CD4-positive, alpha-beta T cell treated with Interleukin-4 for 1 hour (primary cell): ENCODE results near the gene IL1F10.
A peak's percentile ranks its signal among the peaks of the same experiment; 100 is the strongest.

Experiments used
- DNase-seq, 2 donors: peaks; one replicate each; pipeline ENCODE4 v3.0.0-alpha.2; 2020 to 2022

The IL1F10 gene

DNA sequence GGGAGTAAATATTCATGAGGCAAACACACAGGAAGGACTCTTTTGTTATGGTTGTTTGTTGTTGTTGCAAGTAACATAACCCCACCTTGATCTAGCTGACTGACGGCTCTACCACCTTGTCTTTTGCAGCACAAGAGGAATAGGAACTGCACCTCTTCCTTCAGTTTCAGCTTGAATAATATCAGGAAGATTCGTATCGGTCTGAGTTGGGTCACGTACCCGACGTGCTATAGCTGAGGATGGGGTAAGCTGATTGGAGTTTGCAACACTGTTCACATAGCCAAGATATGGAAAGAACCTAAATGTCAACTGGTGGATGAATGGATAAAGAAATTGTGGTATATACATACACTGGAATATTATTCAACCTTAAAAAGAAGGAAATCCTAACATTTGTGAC lies 45.1 kb downstream of the IL1F10 start:
- no peak for DNase-seq

DNA sequence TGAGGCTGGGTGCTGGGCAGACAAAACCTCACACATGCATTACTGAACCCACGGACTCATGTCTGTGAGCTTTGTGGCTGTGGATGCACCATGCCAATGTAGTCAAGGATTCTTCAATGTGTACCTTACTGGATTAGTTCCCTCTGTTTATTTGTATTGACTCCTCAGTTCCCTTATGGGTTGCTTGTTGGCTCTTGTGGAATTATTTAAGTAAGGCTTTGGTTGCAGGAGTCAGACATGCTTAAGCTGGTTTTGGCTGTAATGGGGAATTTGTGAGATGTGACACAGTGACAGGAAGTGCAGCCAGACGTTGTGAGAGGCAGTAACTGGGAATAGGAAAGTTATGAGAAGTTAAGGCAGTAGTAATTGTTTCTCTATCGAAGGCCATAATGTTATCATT lies 46.0 kb downstream of the IL1F10 start:
- no peak for DNase-seq

DNA sequence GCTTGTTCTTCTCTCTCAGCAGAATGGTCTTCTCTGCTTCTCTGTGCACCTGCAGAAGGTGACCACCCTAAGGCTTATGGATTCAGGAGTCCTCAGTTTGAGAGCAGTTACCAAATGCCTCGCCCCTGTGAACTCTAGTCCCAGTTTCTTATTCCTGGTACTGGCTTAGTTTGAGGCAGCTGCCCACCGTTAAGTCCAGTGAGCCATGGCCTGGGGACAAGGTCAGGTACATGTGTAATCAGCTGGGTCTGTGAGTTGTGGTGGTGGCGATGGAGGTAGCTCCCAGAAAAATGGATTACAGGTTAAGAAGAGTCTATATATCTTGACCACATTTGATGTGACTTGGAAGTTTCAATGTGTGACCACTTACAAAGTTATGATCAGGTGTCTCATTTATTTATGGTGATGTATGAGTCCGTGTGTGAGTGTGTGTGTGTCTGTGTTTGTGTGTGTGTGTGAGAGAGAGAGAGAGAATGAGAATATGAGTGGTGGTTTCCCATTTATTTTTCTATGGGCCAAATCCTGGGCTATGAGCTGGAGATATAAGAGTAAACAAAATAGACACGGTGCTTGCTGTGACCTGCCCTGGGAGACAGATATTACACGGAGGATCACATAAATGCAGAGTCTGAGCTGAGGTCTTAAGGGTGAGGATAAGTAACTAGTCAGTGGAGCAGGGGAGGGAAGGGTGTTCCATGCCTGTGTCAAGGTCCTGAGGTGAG lies 46.6 kb downstream of the IL1F10 start:
- DNase-seq, result no peak

- DNase-seq, result no peak
Measured at GRCh38 chr2:113114996-113115395, 47.2 kb downstream of the IL1F10 start.

- DNase-seq, result peak; percentile 35 to 50
Measured at GRCh38 chr2:113116100-113116958, 48.6 kb downstream of the IL1F10 start.

GRCh38 chr2:113117541-113118262 lies 49.9 kb downstream of the IL1F10 start:
- no peak for DNase-seq

DNA sequence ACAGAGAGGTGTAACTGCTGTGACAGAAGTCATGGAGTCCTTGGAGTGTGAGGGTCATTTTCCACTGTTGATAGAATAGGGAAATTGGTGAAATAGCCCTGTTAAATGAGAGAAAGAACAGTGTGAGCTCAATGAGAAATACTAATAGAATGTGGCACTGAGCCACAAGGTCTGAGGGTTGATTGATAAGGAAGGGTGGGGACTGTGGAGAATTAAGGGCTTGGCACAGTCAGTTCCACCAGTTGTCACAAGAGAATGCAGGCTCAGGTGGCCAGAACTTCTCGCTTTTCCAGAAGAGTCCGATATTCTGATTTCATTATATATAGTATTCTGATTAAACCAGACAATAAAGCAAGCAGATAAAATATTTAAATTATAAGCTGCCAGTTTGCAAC lies 50.5 kb downstream of the IL1F10 start:
- DNase-seq, result no peak

GRCh38 chr2:113119111-113119510 lies 51.3 kb downstream of the IL1F10 start:
- DNase-seq, result no peak

DNA sequence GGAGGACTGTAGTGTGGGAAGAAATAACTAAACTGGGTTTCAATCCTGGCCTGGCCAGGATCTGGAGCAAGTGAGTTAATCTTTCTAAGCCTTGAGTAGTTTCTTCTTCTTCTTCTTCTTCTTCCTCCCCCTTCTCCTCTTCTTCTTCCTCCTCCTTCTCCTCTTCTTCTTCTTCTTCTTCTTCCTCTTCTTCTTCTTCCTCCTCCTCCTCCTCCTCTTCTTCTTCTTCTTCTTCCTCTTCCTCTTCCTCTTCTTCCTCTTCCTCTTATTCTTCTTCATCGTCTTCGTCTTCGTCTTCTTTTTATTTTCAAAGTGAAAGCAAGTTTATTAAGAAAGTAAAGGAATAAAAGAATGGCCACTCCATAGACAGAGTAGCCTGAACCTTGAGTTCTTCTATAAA lies 53.1 kb downstream of the IL1F10 start:
- no peak for DNase-seq

DNA sequence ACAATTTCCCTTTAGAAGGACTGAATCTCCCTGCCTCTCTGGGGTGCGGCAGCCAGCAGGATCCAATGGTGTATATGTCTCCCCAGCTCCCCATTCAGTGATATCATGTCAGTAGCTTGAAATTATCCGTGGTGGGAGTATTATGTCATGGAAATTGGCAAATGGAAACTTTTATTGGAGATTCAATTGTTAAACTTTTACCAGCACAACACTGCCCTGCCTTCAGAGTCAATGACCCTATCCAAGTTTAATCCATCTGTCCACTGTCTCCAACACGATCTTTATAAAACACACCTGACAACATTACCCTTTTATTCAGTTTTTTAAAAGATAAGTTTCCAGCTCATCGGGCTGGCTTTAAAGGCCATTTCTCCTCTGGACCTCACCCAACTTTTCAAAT lies 54.6 kb downstream of the IL1F10 start:
- DNase-seq, result no peak

GRCh38 chr2:113123726-113124125 lies 56.0 kb downstream of the IL1F10 start:
- no peak for DNase-seq

- DNase-seq, result no peak
Measured at GRCh38 chr2:113124181-113124961, 56.6 kb downstream of the IL1F10 start.
